NCI-H2227 (cell line): ENCODE results near the gene ZMYND8.
"Not testable (repeated sequence)": the region's sequence is repeated elsewhere in the genome, so short reads cannot be mapped to it uniquely, and the experiment has no call there.

ENCODE experiments used
- DNase-seq: peaks from one replicate; lab custom pipeline; 2025; ENCODE audit not compliant: unreplicated experiment; lab: John Stamatoyannopoulos, UW

The ZMYND8 gene

DNA sequence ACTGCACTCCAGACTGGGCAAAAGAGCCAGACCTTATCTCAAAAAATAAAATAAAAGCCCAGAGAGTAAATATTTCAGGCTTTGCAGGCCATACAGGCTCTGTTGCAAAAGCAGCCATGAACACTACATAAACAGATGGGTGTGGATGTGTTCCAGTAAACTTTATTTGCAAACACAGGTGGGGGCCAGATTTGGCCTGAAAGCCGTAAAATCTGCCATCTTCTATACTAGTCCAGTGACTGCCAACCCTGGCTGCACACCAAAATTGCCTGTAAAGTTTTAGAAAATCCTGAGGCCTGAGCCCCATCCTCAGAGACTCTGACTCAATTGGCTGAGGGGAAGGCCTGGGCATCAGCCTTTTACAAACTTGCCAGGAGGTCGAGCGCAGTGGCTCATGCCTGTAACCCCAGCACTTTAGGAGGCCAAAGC lies 103.6 kb downstream of the ZMYND8 start:
- DNase-seq = no peak

DNA sequence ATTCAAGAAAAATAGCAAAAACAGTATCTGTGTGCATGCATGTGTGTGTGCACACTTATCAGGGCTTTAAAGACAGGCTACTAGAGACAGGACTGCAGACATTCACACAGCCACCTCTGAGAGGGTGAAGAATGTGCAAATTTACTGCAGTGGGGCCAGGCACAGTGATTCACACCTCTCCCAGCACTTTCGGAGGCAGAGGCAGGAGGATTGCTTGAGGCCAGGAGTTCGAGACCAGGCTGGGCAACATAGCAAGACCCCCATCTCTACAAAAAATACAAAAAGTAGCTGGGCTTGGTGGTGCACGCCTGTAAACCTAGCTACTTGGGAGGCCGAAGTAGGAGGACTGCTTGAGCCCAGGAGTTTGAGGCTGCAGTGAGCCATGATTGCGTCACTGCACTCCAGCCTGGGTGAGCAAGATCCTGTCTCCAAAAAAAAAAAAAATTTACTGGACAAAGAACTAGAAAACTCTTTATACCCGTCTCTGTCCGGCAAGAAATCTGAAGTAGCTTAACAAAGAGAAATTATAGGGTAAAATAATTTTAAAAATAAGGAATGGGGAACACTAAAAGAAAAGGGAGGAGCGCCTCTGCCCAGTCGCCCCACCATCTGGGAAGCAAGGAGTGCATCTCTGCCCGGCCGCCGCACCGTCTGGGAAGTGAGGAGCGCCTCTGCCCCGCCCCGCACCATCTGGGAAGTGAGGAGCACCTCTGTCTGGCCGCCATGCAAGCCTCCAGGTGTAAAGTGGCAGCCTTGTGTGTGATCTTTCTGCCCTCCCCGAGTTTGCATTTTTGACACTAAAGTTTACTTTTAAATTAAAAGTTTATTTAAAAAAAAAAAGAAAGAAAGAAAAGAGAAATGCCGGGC lies 105.1 kb downstream of the ZMYND8 start:
- no peak for DNase-seq

DNA sequence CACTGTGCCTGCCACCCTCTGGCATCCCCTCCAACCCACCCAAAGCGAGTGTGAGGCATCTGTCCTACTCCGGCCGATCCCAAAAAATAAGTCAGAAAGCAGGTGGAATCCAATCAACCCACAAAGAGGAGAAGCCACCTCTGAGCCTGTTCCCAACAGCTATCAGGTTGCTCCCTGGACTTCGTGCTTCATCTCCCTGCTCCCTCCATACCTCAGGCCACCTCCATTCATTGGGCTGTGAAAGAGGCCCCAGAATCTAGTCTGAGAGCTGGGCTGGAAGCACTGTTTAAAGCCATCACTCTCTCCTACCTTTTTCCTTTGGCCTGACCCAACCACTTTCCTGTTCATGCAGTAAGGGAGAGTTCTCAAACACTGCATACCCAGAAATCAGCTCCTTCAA lies 106.1 kb downstream of the ZMYND8 start:
- DNase-seq = no peak

DNA sequence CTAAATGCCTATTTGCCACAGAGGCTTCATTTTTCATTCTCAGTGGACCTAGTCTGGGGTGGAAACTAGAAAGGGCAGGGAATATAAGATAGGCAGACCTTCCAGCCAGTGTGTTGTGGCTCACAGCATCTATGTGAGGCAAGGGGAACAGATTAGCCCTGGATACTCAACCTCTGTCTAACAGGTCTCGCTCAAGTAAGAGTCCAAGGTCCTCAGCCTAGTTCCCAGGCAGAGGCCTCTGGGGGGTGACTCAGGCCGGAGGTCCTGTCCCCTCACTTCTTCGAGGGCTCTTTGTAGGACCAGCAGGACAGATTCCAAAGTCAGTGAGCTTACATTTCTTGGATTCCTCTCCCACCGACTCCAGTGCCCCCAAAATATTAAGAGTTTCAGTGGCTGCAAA lies 106.6 kb downstream of the ZMYND8 start:
- no peak for DNase-seq

GRCh38 chr20:47248448-47248966 lies 108.0 kb downstream of the ZMYND8 start:
- DNase-seq = no peak

DNA sequence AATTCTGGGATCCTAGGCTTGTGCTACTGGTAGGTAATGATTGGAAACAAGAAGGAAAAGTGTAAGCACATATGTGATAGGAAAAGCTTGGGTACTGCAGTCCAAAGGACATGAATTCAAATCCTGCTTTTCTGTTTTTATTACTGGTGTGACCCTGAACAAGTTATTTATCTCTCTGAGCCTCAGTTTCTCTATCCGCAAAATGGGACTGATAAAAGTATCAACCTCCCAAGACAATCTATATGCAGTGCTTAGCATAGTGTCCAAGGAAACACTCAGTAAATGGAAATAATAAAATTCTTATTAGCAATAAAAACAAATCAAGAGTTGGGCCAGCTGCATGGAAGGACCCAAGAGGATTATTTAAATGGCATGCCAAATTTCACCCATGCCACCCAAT lies 108.5 kb downstream of the ZMYND8 start:
- DNase-seq = no peak

DNA sequence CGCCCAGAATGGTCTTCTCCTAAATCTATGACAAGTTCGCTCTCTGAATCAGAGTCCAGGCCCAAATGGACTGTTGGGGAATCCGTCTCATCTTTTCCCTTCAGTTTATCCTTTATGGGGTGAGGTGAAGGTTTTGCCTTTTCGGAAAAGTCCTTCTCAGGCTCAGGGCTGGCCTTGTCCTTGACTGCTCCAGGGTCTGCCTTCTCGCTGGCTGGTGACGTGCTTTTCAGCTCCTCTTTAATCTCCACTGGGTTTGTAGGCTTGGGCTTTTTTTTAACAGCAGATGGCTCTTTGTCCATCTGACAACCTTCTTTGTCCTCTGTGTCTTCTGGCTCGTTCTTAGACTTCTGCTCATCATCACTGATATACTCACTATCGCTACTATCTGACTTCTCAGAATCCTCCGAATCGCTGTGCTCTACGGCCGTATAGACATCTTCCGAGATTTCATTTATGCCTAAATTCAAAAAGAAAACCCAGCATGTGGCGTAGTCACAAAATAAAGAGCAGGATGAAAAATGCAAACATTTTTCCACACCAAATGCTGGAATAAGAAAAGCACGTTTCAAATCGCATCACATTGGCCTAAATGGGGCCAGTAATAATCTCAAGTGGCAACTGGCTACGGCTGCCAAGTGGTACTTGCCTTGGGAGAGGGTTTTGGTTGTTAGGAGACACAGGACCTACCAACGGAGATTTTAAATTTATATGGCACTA lies 110.3 kb downstream of the ZMYND8 start:
- DNase-seq = no peak

GRCh38 chr20:47245166-47245565 lies 111.3 kb downstream of the ZMYND8 start:
- not testable (repeated sequence) for DNase-seq

DNA sequence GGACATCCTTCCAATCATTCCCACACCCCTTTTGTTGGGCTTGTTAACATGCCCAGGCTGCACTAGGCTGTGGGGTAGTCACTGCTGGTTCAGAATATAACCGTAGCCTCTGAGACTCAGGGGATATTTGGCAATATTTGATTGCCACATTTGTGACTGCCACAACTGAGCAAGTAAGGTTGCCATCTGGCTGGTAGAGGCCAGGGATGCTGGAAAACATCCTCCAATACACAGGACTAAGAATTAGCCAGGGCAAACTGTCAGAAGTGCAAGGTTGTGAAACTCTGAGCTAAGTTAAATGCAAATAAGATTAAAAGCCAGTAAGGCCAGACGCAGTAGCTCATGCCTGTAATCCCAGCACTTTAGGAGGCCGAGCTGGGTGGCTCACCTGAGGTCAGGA lies 112.0 kb downstream of the ZMYND8 start:
- no peak for DNase-seq

GRCh38 chr20:47243532-47244305 lies 112.8 kb downstream of the ZMYND8 start:
- no peak for DNase-seq

DNA sequence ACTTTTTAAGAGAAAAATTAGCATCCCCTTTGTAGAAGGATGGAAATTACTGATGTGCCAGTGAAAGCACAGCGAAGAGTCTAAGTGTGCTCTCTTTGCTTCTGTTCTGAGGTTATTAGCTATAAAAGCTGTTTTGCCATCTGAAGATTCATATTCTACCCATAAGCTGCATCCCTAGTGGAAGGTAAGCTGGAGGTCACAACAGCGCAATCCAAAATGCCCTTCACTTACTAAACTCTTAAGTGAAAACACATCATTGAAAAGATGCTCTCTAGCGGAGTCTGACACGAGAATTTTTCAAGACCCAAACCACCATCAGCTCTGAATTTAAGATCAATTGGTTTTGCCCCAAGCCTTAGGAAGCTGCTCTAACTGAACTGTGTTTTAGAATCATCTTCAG lies 113.5 kb downstream of the ZMYND8 start:
- peak; percentile 27 for DNase-seq

GRCh38 chr20:47241345-47241781 lies 115.1 kb downstream of the ZMYND8 start:
- DNase-seq = no peak

DNA sequence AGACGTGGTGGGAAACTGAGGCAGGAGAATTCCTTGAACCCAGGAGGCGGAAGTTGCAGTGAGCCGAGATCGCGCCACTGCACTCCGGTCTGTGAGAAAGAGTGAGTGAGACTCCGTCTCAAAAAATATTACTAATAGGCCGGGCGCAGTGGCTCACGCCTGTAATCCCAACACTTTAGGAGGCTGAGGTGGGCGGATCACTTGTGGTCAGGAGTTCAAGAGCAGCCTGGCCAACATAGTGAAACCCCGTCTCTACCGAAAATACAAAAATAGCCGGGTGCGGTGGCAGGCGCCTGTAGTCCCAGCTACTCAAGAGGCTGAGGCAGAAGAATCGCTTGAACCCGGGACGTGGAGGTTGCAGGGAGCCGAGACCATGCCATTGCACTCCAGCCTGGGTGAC lies 116.4 kb downstream of the ZMYND8 start:
- not testable (repeated sequence) for DNase-seq

DNA sequence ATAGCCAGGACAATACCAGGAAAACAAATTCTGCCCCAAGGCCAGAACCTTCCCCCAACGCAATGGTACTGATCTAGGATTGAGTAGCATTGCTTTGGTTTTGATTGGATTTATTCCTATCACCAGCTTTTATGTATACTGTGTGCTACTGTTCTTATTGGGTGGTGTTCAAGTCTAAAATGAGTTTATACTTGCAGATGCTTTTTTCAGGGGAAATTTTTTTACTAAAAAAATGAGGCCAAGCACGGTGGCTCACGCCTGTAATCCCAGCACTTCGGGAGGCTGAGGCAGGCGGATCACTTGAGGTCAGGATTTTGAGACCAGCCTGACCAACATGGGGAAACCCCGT lies 116.8 kb downstream of the ZMYND8 start:
- no peak for DNase-seq

DNA sequence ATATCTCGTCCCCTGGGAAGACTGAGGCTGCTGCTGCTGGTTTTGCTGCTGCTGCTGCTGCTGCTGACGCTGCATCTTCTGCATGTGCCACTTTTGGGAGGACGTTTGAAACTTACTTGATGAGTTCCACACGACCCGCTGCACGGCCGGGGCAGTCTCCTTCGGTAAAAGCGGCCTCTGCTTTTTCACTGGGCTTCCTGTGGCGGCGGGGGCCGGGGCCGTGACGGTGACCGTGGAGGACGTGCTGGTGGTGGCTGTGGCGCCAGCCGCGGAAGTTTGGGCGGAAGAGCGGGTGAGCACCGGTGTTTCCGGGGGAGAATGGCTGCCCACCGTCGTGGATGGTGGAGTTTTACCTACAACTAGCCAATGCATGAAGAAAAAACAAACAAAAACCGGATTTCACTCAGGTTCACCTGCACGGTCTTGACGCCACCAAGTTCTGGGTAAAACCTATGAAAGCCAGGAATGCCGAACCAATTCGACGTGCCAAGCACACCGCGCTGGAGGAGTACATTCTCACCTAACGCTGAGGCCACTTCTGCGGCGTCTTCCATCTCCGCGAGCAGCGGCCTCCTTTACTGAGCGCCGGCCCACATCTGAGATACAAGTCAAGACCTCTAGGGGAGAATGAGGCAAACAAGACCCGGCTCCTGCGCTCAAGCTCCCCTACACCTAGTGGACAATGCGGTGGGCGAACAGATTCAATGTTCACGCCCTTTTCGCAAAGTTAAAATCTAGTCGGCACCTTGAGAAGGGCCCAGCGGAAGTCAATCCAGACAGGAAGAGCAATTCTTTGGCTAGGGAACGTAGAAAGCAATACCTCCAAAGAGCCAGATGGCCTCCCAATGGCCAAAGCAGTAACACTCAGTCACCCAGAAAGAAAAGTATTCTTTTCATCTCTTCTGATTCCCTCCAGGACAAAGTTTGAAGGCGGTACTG lies 117.5 kb downstream of the ZMYND8 start:
- DNase-seq = no peak

DNA sequence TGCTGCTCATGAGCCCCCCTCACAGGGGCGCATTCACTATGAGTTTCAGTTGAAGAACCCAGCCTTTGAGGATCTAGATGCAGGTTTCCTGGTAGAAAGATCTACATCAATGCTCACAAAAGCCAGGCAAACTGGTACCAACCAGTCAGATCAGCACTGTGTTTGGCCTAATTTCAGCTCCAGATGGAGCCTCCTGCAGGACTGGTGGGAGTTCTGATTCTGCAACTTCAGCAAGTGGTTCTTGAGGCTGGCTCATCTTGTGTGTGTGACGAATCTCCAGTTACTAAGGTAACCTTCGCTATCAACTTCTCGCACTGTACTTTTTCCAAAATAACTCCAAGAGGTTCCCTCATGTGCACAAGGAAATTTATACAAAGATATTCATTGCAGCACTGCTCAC lies 118.8 kb downstream of the ZMYND8 start:
- no peak for DNase-seq

GRCh38 chr20:47236639-47236900 lies 119.9 kb downstream of the ZMYND8 start:
- DNase-seq = no peak

- peak; percentile 10 for DNase-seq
Measured at GRCh38 chr20:47235853-47236638, 120.5 kb downstream of the ZMYND8 start.

GRCh38 chr20:47235111-47235510 lies 121.4 kb downstream of the ZMYND8 start:
- DNase-seq = no peak
